Cerebellar cortex (tissue), 1 donor: ENCODE data around the gene RPS6KA4.

Source experiments
- DNase-seq: peaks from one replicate; pipeline ENCODE4 v3.0.0-alpha.2; 2015; ENCODE audit warnings: low spot score

RPS6KA4 gene

GRCh38 chr11:64327375-64327774, 31.6 kb upstream of the RPS6KA4 start:
- DNase-seq = no peak

GRCh38 chr11:64327993-64328392, 31.0 kb upstream of the RPS6KA4 start:
- DNase-seq = no peak

- DNase-seq = no peak
These were observed 28.1 kb upstream of the RPS6KA4 start for GRCh38 chr11:64330888-64331287.

DNA sequence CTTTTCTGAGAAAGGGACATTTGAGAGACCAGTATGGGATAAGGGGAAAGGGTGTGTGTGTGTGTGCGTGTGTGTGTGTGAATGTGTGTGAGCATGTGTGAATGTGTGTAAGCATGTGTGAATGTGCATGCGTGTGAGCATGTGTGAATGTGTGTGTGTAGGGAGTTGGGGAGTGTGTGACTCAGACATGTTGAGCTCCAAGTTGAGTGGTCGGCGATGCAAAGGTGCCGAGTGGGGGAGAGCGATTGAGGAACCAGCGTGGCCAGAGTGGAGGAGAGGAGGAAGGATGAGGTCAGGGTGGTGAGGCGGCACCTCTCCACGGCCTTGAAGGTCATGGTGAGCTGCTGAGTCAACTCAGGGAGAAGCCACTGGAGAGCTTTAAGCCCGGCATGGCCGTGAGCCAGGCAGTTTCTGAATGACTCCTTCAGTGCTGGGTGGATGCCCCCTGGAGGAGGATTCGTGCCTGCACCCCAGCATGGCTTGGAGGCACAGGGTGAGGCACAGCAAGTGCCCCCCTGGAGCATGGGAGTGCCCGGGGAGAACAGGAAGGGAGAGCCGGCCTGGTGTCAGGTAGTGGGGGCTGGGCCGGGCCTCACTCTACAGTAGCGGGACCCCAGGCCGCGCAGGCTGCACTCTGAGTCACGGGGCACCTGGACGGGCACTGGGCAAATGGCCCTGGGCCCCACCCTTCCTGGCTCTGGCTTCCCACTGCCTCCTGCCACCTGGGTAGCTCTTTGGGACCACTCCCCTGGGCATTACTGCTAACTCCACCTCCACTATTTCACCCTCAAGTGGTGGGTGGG, 27.2 kb upstream of the RPS6KA4 start:
- DNase-seq = no peak

GRCh38 chr11:64333556-64333955, 25.4 kb upstream of the RPS6KA4 start:
- no peak for DNase-seq

- DNase-seq = no peak
These were observed 23.9 kb upstream of the RPS6KA4 start for GRCh38 chr11:64334764-64335735.

DNA sequence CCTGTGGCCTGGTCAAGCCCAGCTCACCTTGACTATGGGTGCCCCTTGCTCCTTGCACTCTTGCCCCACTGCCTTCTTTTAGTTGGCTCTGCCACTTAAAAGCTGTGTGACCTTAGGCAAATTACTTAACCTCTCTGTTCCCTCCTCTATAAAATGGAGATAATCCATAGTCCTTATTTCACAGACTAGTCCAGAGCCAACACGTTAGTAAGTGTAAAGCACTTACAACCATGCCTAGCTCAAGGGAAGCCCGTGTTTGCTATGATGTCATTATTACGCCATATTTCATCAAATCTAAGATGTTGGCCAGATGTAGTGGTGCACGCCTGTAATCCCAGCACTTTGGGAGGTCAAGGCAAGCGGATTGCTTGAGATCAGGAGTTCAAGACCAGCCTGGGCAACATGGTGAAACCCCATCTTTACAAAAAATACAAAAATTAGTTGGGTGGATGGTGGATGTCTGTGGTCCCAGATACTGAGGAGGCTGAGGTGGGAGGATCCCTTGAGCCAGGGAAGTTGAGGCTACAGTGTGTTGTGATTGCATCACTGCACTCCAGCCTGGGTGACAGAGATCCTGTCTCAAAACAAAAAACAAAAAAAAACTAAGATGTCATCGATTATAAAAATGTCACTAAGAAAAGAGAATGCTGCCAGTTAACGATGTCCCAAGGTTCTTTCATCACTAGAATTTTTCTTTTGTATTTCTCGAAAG, 21.3 kb upstream of the RPS6KA4 start:
- no peak for DNase-seq

DNA sequence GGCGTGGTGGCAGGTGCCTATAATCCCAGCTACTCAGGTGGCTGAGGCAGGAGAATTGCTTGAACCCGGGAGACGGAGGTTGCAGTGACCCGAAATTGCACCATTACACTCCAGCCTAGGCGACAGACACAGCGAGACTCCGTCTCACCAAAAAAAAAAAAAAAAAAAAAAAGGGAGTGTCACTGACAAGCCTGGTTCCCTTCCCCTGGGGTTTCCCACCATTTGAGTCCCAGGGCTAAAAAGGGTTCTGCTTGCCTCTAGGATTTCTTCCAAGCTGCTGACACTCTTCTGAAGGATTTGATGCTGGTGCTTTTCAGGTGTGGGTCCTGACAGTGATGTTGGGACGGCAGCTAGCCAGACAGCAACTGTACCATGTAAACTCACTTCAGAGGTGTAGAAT, 20.2 kb upstream of the RPS6KA4 start:
- DNase-seq = no peak

DNA sequence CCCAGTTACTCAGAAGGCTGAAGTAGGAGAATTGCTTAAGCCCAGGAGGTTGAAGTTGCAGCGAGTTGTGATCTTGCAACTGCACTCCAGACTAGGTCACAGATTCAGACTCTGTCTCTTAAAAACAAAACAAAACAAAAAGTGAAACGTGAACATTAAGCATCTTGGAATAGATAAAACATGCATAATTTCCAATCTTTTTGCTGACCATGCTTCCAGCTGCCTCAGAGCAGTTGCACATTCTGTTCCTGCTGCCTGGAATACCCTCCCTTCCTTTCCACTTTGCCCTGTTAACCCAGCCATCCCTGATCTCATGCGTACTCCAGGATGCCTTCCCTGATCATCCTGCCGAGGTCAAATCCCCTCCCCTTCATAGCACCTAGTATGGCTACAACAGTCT, 19.7 kb upstream of the RPS6KA4 start:
- no peak for DNase-seq

DNA sequence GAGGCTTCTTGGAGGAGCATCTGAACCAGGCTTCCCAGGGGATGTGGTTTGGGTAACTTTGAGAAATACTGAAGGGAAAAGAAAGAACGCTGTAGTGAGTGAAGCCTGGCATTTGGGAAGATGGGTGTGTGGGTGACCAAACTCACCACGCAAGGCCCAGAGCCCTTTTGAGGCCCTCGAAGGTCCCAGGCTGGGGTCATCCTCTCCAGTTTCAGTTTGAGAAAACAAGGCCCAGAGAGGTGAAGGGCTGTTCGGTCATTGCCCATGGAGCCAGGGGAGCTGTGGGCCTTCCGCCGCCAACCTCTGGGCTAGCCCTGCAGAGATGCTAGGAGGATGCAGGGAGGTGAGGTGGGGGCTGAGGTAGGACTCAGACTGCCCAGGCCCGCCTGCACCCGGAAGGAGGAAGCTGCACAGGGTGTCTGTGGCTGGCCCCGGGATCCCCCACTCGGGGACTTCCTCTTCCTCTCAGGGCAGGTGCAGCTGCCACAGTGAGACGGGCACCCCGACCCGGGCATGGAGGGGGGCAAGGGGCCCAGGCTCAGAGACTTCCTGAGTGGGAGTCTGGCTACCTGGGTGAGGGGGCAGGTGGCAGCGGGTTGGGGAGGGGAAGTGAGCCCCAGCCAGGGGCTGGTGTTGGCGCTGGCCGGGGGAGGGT, 19.1 kb upstream of the RPS6KA4 start, which contains the start of gene CCDC88B:
TSS of gene CCDC88B (plus strand) at position 451 of the 655 bp plus-strand sequence. CDS start at position 514, 63 bp downstream.
- DNase-seq = no peak

DNA sequence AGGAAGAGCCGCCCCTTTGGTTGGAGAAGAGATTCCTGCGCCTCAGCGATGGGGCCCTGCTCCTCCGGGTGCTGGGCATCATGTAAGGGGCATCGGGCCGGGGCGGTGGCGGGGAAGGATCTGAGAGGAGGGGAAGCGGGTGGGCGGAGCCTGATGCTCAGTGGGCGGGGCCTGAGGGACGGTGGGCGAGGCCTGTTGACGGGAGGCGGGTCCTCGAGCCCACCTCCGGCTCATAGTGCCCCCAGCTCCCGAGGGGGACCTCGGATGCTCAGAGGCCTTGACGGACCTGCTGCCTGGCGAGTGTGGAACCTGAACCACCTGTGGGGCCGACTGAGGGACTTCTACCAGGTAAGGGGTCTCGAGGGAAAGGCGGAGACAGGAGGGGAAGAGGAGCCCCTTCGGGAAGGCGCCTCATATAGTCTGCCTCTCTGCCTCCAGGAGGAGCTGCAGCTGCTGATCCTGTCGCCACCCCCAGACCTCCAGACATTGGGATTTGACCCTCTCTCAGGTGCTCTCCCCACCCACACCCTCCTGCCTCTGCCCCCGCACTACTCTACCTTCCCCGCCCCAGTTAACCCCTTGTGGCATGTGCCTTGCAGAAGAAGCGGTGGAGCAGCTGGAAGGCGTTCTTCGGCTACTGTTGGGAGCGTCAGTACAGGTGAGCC, 18.2 kb upstream of the RPS6KA4 start:
- no peak for DNase-seq

DNA sequence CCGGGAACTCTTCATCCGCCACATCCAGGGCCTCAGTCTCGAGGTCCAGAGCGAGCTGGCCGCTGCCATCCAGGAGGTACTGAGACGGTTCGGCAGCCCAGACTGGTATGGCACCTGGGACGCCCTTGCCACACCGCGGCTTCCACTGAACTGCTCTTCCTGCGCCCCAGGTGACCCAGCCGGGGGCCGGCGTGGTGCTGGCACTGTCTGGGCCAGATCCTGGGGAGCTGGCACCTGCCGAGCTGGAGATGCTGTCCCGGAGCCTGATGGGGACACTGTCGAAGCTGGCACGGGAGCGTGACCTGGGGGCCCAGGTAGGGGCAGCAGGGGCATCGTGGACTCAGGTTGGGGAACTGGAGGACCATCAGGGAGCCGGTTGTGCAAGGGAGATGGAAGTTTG, 17.5 kb upstream of the RPS6KA4 start:
- DNase-seq = no peak

- peak; percentile 89 for DNase-seq
These were observed 16.8 kb upstream of the RPS6KA4 start for GRCh38 chr11:64341851-64342791.

- no peak for DNase-seq
These were observed 15.9 kb upstream of the RPS6KA4 start for GRCh38 chr11:64342869-64343745.

- DNase-seq = peak; percentile 60
These were observed 15.0 kb upstream of the RPS6KA4 start for GRCh38 chr11:64343767-64344559.

DNA sequence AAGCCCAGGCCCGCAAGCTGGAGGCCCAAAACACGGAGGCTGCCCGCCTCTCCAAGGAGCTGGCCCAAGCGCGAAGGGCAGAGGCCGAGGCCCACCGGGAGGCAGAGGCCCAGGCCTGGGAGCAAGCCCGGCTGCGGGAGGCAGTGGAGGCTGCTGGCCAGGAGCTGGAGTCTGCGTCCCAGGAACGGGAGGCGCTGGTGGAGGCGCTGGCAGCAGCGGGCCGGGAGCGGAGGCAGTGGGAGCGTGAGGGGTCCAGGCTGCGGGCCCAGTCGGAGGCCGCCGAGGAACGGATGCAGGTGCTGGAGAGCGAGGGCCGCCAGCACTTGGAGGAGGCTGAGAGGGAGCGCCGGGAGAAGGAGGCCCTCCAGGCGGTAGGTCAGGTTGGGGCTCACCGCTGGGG, 14.2 kb upstream of the RPS6KA4 start:
- no peak for DNase-seq

DNA sequence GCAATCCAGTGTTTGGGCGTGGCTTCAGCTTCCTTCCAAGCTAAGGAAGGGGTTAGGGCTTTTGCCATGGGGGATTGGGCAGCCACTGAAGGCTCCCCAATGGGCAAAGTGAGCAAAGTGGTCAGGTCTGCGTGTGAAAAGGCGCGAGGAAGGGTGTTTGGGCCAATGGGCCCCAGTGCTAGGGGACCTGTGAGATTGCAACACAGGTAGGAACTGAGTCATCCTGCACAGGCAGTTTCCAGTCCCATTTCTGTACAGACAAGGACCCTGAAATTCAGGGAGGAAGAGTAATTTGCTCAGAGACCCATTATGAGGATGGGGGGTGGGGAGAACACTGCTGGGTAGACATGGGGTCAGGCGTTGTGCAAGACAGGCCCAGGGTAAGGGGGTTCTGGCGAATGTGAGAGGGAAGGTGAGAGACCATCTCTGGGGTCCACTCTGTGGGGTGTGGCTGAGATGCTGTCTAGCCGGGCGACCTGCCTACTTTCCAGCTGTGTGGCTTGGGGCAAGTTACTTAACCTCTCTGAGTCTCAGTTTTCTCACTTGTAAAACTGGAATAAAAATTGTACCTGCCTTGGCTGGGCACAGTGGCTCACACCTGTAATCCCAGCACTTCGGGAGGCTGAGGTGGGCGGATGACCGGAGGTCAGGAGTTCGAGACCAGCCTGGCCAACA, 11.6 kb upstream of the RPS6KA4 start:
- no peak for DNase-seq
